ENCODE results near the gene CDH4. TPM values are rescaled to one million over a fixed set of nuclear protein-coding genes. Genes with fewer than 3 reads are reported as not detected.

The CDH4 gene
- total and polyA plus RNA-seq, 11 donors, result 0.04 to 0.54 (median 0.08) TPM; not detected in 1

DNA sequence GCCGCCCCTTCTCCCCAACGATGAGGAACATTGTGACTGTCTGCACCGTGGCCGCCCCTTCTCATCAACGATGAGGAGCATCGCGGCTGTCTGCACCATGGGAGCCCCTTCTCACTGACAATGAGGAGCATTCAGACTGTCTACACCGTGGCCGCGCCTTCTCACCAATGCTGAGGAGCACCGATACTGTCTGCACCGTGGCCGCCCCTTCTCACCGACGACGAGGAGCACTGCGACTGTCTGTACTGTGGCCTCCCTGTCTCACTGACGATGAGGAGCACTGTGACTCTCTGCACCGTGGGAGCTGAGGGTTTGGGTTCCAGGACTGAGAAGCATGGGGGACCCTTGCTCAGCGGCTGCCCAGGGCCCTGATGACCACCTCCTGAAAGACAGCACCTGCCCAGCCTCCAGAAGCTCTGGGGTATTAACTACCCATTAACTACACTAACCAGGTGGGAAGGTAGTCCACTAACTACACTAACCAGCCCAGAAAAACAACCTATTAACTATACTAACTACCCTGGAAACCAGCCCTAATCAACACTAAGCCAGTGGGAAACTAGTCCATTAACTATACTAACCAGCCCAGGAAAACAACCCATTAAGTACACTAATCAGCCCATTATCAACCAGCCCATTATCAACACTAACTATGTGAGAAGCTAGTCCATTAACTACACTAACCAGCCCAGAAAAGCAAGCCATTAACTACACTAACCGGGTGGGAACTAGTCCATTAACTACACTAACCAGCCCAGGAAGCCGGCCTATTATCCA is 696.7 kb downstream of the CDH4 start:
- Histone ChIP-seq H3K36me3 (no peaks in the 10 kb centered on the region), H3K27me3 (peaks cover 0 to 26% (median 0%) of the 10 kb centered on the region in 9 donors), H3K4me1 (peaks cover 0 to 3% (median 0%) of the 10 kb centered on the region in 12 donors), H3K4me3 (no peak overlapping the region), H3K9me3 (no peaks in the 10 kb centered on the region), H3K27ac (no peak overlapping the region)
- peak in 1 of 5 donors; percentile 3 for DNase-seq
- TF ChIP-seq, protein P1, sequence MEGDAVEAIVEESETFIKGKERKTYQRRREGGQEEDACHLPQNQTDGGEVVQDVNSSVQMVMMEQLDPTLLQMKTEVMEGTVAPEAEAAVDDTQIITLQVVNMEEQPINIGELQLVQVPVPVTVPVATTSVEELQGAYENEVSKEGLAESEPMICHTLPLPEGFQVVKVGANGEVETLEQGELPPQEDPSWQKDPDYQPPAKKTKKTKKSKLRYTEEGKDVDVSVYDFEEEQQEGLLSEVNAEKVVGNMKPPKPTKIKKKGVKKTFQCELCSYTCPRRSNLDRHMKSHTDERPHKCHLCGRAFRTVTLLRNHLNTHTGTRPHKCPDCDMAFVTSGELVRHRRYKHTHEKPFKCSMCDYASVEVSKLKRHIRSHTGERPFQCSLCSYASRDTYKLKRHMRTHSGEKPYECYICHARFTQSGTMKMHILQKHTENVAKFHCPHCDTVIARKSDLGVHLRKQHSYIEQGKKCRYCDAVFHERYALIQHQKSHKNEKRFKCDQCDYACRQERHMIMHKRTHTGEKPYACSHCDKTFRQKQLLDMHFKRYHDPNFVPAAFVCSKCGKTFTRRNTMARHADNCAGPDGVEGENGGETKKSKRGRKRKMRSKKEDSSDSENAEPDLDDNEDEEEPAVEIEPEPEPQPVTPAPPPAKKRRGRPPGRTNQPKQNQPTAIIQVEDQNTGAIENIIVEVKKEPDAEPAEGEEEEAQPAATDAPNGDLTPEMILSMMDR (IDR thresholded peaks at IDR 0.05), result no peak
- no peak for TF ChIP-seq POLR2A (IDR thresholded peaks at IDR 0.05)
- intact Hi-C loops (cut with DNase I), result no loop called here
- no peak for ATAC-seq
- WGBS, 4 donors, result 83 to 95% (median 86%) methylated on average over 17 to 22 of the region's 22 CpGs

DNA sequence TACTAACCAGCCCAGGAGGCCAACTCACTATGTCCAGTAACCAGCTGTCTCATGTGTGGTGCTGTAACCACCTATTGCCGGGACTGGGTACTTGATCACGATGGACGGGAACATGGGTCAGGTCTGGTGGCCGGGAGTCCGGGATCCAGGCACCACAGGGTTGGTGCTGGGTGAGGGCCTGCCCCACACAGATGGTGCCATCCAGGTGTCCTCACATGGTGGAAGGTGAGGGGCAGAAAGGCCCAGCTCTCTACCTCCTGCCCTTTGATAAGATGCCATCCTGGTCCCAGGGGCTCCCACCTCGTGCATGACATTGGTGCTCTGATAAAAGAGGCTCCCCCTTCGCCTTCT is 697.3 kb downstream of the CDH4 start:
- no peaks in the 10 kb centered on the region for H3K36me3 ChIP-seq
- peaks cover 0 to 26% (median 0%) of the 10 kb centered on the region in 9 donors for H3K27me3 ChIP-seq
- DNase-seq (peak in 2 of 5 donors; percentile 1 to 2), ATAC-seq (peak in 1 of 4 donors; percentile 49)
- H3K4me3 ChIP-seq, result no peak overlapping the region
- intact Hi-C loops (cut with DNase I), result no loop called here
- TF ChIP-seq POLR2A (IDR thresholded peaks at IDR 0.05), result no peak
- TF ChIP-seq, protein P1 (IDR thresholded peaks at IDR 0.05), result no peak
- WGBS, 4 donors, result 88 to 97% (median 89%) methylated on average over 5 to 7 of the region's 7 CpGs
- no peaks in the 10 kb centered on the region for H3K9me3 ChIP-seq
- H3K4me1 ChIP-seq, result peaks cover 0 to 3% (median 0%) of the 10 kb centered on the region in 12 donors
- no peak overlapping the region for H3K27ac ChIP-seq

DNA sequence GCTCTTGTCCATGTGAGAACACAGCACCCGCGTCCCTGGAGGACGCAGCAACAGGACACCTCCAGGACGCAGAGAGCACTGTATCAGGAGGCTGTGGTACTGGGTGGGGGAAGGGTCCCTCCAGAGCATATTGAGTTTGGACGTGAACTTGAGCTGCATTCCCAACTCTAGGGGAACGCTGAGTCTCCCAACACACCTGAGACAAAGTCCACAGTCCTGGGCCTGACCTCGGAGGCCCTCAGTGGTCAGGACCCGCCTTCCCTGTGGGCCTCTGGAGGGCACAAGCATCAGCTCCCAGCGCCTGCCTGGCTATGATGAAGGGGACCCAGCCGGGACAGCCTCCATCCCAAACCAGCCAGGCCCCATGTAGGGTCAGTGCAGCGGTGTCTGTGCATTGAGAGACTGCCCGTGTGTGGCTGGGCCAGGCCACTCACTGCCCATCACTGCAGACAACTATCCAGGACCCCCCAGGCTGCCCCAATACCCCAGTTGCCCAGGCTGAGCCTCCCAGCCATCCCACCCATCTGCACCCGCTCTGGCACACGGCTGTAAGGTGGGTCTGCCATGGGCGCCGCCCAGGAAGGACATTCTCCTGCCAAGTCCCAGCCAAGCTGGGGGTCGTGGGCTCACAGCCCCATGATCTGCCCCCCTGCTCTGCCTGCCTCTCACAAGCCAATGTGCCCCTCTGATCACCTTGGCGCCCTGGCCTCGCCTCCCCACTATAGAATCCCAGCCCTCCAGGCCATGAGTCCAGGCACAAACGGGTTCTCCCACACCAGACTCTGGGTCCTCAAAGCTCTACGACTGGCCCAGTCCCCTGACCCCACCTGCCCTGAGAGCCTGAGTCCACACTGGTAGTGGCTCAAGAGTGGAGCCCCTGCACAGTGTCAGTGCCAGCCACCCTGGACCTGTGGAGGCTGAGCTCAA is 697.9 kb downstream of the CDH4 start:
- Histone ChIP-seq H3K9me3 (no peaks in the 10 kb centered on the region), H3K27me3 (peaks cover 0 to 26% (median 0%) of the 10 kb centered on the region in 9 donors), H3K4me3 (no peak overlapping the region), H3K27ac (no peak overlapping the region), H3K36me3 (no peaks in the 10 kb centered on the region), H3K4me1 (peaks cover 0 to 3% (median 0%) of the 10 kb centered on the region in 12 donors)
- no peak for TF ChIP-seq POLR2A (IDR thresholded peaks at IDR 0.05)
- TF ChIP-seq, protein P1 (IDR thresholded peaks at IDR 0.05), result no peak
- intact Hi-C loops (cut with DNase I), result no loop called here
- DNase-seq, result peak in 3 of 5 donors; percentile 4 to 22 (median 10)
- peak in 1 of 4 donors; percentile 41 for ATAC-seq
- WGBS, 4 donors, result 78 to 81% (median 80%) methylated on average over 17 to 21 of the region's 21 CpGs

DNA sequence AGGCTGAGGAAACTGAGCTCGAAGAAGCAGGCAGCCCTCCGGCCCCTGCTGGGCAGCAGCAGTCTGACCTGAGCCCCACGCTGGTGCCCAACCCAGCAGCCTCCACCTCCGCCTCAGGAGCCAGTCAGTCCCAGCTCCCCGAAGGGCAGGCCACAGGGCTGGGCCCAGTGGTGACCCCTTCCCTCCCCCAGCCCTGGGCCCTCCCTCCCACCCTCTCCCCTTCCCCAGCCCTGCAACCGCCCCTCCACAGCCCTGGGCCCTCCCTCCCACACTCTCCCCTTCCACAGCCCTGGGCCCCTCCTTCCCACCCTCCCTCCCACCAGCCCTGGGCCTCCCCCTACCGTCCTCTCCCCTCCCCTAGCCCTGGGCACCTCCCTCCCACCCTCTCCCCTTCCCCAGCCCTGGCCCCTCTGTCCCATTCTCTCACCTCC is 698.6 kb downstream of the CDH4 start:
- TF ChIP-seq POLR2A (IDR thresholded peaks at IDR 0.05), result no peak
- TF ChIP-seq, protein P1 (IDR thresholded peaks at IDR 0.05), result no peak
- Histone ChIP-seq H3K27ac (no peak overlapping the region), H3K36me3 (no peaks in the 10 kb centered on the region), H3K27me3 (peaks cover 0 to 26% (median 0%) of the 10 kb centered on the region in 9 donors), H3K9me3 (no peaks in the 10 kb centered on the region), H3K4me1 (peaks cover 0 to 3% (median 0%) of the 10 kb centered on the region in 12 donors), H3K4me3 (no peak overlapping the region)
- peak in 2 of 5 donors; percentile 2 to 12 for DNase-seq
- 46 to 53% (median 48%) methylated on average over 5 to 7 of the region's 7 CpGs for WGBS, 4 donors
- ATAC-seq, result no peak
- intact Hi-C loops (cut with DNase I), result no loop called here
